Gastrocnemius medialis (tissue), 4 donors: ENCODE measurements around the gene CNTN4. TPM values are rescaled to one million over a fixed set of nuclear protein-coding genes. Genes with fewer than 3 reads are reported as not detected.

ENCODE experiments used
- ATAC-seq, 2 donors: fragments of 150-250 bp; one replicate each; pipeline ENCODE4 v1.9.1; 2016
- DNase-seq, 2 donors: peaks; one replicate each; pipeline ENCODE4 v3.0.0-alpha.2; 2019
- H3K27ac ChIP-seq, 4 donors: fragments of 200-600 bp; sonication (generic); 1 replicate in 1 of 4; 2 replicates in 3 of 4; pipeline ENCODE4 v1.5.1; 2016 to 2018; ENCODE audit warnings: mild to moderate bottlenecking in 2 of 4, moderate library complexity in 1 of 4
- H3K27me3 ChIP-seq, 3 donors: fragments of 200-600 bp; sonication (generic) in 2 of 3; 1 replicate in 1 of 3; 2 replicates in 2 of 3; pipeline versions ENCODE4 v1.5.1 to v1.6.0; 2016 to 2019; ENCODE audit warnings: mild to moderate bottlenecking in 1 of 3, moderate library complexity in 1 of 3
- H3K36me3 ChIP-seq, 2 donors: fragments of 200-600 bp; sonication (generic) in 1 of 2; one replicate each; pipeline ENCODE4 v1.5.1; 2017 to 2018
- H3K4me1 ChIP-seq, 2 donors: fragments of 200-600 bp; sonication (generic) in 1 of 2; one replicate each; pipeline ENCODE4 v1.5.1; 2016 to 2017; ENCODE audit warnings: mild to moderate bottlenecking in 2 of 2
- H3K4me3 ChIP-seq, 4 donors: fragments of 200-600 bp; sonication (generic) in 3 of 4; 1 replicate in 1 of 4; 2 replicates in 3 of 4; pipeline ENCODE4 v1.5.1; 2016 to 2019; ENCODE audit warnings: mild to moderate bottlenecking in 2 of 4
- H3K9me3 ChIP-seq, 3 donors: fragments of 200-600 bp; sonication (generic) in 2 of 3; 1 replicate in 1 of 3; 2 replicates in 2 of 3; pipeline ENCODE4 v1.5.1; 2016 to 2019
- POLR2A ChIP-seq, 2 donors: fragments of 450-650 bp; IDR thresholded peaks; one replicate each; pipeline ENCODE4 v1.6.1; 2017; ENCODE audit warnings: antibody characterized with exemption in 2 of 2, mild to moderate bottlenecking in 2 of 2, moderate library complexity in 2 of 2
- in situ Hi-C, 4 donors: fragments of 200-750 bp; cut with MboI; loops; one replicate each; pipeline versions ENCODE4 v1.15.0 to v1.8.0; 2017; ENCODE audit warnings: low sequenced_read_pairs in 4 of 4
- intact Hi-C: fragments of 100-400 bp; cut with DNase I; formaldehyde crosslinking; loops from one replicate; pipeline ENCODE4 v1.15.1; 2023; ENCODE audit warnings: low total_unique reads
- total RNA-seq, 4 donors: library from RNA; depleted of rRNA; stranded (reverse); fragments of >200 nt; gene quantifications; one replicate each; pipeline versions ENCODE4 v1.1.0 to v1.2.3, GENCODE V29; 2016
- TF ChIP-seq, protein P1 (sequence below), 5 experiments: fragments of 450-650 bp in 3 of 5; fragments of 200-600 bp in 2 of 5; sonication (generic) in 2 of 5; IDR thresholded peaks in 4 of 5; conservative IDR thresholded peaks in 1 of 5; 1 replicate in 4 of 5; 2 replicates in 1 of 5; pipeline ENCODE4 v1.5.1; 2016 to 2019; ENCODE audit warnings: antibody characterized with exemption in 5 of 5, mild to moderate bottlenecking in 3 of 5, moderate library complexity in 3 of 5

CNTN4 gene
- total RNA-seq, 4 donors from 2014 or later = 0.51 to 1.9 (median 1.4) TPM

- in situ Hi-C loops = no loop called here
- ATAC-seq (no peak), DNase-seq (no peak)
- TF ChIP-seq, protein P1, sequence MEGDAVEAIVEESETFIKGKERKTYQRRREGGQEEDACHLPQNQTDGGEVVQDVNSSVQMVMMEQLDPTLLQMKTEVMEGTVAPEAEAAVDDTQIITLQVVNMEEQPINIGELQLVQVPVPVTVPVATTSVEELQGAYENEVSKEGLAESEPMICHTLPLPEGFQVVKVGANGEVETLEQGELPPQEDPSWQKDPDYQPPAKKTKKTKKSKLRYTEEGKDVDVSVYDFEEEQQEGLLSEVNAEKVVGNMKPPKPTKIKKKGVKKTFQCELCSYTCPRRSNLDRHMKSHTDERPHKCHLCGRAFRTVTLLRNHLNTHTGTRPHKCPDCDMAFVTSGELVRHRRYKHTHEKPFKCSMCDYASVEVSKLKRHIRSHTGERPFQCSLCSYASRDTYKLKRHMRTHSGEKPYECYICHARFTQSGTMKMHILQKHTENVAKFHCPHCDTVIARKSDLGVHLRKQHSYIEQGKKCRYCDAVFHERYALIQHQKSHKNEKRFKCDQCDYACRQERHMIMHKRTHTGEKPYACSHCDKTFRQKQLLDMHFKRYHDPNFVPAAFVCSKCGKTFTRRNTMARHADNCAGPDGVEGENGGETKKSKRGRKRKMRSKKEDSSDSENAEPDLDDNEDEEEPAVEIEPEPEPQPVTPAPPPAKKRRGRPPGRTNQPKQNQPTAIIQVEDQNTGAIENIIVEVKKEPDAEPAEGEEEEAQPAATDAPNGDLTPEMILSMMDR (IDR thresholded peaks at IDR 0.05 in 4 of 5, conservative IDR thresholded peaks at IDR 0.05 in 1 of 5) = no peak
- TF ChIP-seq POLR2A (IDR thresholded peaks at IDR 0.05) = no peak
- H3K4me1 ChIP-seq = no peaks in the 10 kb centered on the region
- H3K9me3 ChIP-seq = no peaks in the 10 kb centered on the region
- no peaks in the 10 kb centered on the region for H3K36me3 ChIP-seq
- no peak overlapping the region for H3K27ac ChIP-seq
- H3K4me3 ChIP-seq = no peak overlapping the region
- H3K27me3 ChIP-seq = no peaks in the 10 kb centered on the region
- intact Hi-C loops = no loop called here
Observed at GRCh38 chr3:2317521-2317920, 218.9 kb downstream of the CNTN4 start.

DNA sequence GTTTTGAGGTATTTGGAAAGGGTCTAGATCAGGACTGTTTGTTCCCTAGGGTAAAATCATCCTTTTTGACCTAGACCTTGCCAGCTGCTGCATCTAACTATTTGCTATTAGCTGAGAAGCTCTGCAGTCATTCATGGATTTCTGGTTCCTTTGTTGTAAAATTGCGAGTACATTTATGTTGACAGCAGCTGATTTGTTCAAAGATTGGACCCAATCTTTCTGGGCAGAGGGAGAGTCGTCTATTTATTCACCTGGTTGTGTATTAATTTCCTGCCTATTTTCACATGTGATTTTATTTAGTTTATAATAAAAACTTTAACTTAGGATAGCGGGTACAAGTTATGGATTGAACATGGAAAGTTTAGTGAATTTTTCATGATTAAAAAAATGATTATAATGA lies 236.3 kb downstream of the CNTN4 start:
- no peaks in the 10 kb centered on the region for H3K27me3 ChIP-seq
- TF ChIP-seq, protein P1 (IDR thresholded peaks at IDR 0.05 in 4 of 5, conservative IDR thresholded peaks at IDR 0.05 in 1 of 5) = no peak
- TF ChIP-seq POLR2A (IDR thresholded peaks at IDR 0.05) = no peak
- DNase-seq (no peak), ATAC-seq (no peak)
- no peak overlapping the region for H3K4me3 ChIP-seq
- no peaks in the 10 kb centered on the region for H3K36me3 ChIP-seq
- in situ Hi-C loops = no loop called here
- peaks cover 0 to 5% (median 0%) of the 10 kb centered on the region in 3 donors for H3K9me3 ChIP-seq
- no peak overlapping the region for H3K27ac ChIP-seq
- intact Hi-C loops = no loop called here
- H3K4me1 ChIP-seq = no peaks in the 10 kb centered on the region

GRCh38 chr3:2343031-2343682 lies 244.5 kb downstream of the CNTN4 start:
- intact Hi-C loops = no loop called here

DNA sequence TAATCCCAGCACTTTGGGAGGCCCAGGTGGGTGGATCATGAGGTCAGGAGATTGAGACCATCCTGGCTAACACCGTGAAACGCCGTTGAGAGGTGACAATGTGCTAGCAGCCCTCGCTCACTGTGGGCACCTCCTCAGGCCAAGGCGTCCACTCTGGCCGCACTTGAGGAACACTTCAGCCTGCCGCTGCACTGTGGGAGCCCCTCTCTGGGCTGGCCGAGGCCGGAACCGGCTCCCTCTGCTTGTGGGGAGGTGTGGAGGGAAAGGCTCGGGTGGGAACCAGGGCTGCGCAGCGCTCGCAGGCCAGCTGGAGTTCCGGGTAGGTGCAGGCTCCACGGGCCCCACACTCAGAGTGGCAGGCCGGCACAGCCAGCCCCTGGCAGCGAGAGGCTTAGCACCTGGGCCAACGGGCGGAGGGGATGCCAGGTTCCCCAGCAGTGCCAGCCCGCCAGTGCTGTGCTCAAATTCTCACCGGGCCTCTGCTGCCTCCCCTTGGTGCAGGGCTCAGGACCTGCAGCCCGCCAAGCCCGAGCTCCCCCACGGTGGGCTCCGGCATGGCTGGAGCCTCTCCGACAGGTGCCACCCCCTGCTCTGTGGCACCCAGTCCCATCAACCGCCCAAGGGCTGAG lies 253.6 kb downstream of the CNTN4 start:
- no peak overlapping the region for H3K27ac ChIP-seq
- no peak for TF ChIP-seq POLR2A (IDR thresholded peaks at IDR 0.05)
- TF ChIP-seq, protein P1 (IDR thresholded peaks at IDR 0.05 in 4 of 5, conservative IDR thresholded peaks at IDR 0.05 in 1 of 5) = no peak
- H3K4me1 ChIP-seq = no peaks in the 10 kb centered on the region
- no peaks in the 10 kb centered on the region for H3K9me3 ChIP-seq
- DNase-seq (no peak), ATAC-seq (no peak)
- intact Hi-C loops = no loop called here
- no peaks in the 10 kb centered on the region for H3K36me3 ChIP-seq
- H3K27me3 ChIP-seq = no peaks in the 10 kb centered on the region
- in situ Hi-C loops = no loop called here
- no peak overlapping the region for H3K4me3 ChIP-seq

More at GRCh38 chr3:2343031-2343682, 244.5 kb downstream of the CNTN4 start:
- DNase-seq (no peak), ATAC-seq (no peak)
- in situ Hi-C loops = no loop called here
- H3K27ac ChIP-seq = no peak overlapping the region
- no peaks in the 10 kb centered on the region for H3K4me1 ChIP-seq
- H3K9me3 ChIP-seq = peaks cover 0 to 2% (median 0%) of the 10 kb centered on the region in 3 donors
- H3K27me3 ChIP-seq = no peaks in the 10 kb centered on the region
- no peaks in the 10 kb centered on the region for H3K36me3 ChIP-seq
- no peak for TF ChIP-seq POLR2A (IDR thresholded peaks at IDR 0.05)
- TF ChIP-seq, protein P1 (IDR thresholded peaks at IDR 0.05 in 4 of 5, conservative IDR thresholded peaks at IDR 0.05 in 1 of 5) = no peak
- H3K4me3 ChIP-seq = no peak overlapping the region
